IPS-18c (cell line): ENCODE results near the gene ST8SIA4.

Experiments
- H3K4me3 ChIP-seq: 2 replicates; pipeline ENCODE4 v1.7.0; 2013; ENCODE audit warnings: low read depth, mild to moderate bottlenecking, low read length, moderate library complexity; ENCODE audit not compliant: insufficient read depth
- H3K9me3 ChIP-seq: one replicate; pipeline ENCODE4 v1.6.1; 2013; ENCODE audit warnings: mild to moderate bottlenecking, low read length, moderate library complexity; ENCODE audit not compliant: control insufficient read depth, insufficient read depth

ST8SIA4 gene

DNA sequence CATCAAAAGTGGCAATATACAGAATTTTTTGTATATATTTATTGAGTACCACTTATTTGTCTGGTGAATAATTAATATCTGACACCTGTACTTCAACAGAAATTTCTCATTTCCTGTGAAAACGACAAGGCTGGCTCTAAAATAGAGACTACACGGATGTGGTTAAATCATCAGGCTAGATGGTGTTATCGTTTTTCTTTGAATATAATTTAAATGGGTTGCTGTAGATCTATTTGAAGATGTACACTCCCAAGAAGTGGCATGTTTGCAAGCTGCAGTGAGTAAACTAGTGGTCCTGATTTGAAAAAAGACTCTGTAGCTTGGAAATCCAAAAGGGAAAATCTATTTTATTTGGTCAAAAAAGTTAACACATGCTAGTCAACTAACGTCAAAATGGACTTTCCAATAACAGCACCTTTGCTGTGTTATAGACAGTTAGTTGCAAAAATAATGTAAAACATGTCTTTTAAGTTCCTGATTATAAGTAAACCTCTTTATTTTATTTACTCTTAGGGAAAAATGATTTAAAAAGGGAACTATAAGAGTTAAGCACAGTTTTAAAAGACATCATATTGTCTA lies 13.8 kb downstream of the ST8SIA4 start:
- Histone ChIP-seq H3K9me3 (no peaks in the 10 kb centered on the region), H3K4me3 (no peak overlapping the region)

DNA sequence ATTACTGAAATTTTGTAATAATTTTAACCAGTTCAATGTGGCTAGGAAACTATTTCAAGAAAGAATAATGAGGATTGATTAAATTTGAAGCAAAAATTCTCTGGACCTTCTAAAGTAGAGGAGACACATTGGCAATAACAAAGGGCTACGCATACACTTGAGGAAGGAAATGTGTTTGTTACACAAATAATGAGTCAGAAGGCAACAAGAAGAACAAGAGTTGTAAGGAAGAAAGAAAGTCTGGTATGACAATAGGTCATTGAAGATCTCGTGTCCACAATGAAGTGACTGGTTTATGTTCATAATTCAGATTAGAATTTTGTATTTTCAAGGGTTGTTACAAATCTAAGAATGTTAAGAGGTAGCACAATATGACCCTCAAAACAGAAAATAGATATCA lies 25.8 kb downstream of the ST8SIA4 start:
- no peaks in the 10 kb centered on the region for H3K9me3 ChIP-seq
- H3K4me3 ChIP-seq, result no peak overlapping the region

DNA sequence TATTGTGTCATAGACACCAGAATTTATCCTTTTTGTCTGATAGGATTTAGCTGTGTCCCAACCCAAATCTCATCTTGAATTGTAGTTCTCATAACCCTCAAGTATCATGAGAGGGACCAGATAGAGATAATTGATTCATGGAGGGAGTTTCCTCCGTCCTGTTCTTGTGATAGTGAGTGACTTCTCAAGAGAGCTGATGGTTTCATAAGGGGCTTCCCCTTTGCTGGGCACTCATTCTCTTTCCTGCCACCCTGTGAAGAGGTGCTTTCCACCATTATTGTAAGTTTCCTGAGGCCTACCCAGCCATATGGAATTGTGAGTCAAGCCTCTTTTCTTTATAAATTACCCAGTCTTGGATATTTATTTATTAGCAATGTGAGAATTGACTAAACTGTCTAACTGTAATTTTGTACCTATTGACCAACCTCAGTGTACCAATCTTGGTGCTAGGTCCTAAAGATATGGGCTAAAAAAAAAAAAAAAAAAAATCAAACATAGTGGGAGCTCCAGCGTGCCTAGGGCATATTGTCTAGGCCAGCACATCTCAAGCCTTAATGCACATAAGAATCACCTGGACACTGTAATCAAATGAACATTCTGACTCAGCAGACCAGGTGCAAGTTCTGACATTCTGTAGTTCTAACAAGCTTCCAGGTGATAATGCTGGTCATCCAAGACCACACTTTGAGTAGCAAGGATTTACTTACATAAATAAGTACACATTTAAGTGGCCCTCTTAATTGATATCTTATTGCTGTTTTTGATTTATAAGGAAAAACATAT lies 30.5 kb downstream of the ST8SIA4 start:
- H3K4me3 ChIP-seq, result no peak overlapping the region
- H3K9me3 ChIP-seq, result no peaks in the 10 kb centered on the region

DNA sequence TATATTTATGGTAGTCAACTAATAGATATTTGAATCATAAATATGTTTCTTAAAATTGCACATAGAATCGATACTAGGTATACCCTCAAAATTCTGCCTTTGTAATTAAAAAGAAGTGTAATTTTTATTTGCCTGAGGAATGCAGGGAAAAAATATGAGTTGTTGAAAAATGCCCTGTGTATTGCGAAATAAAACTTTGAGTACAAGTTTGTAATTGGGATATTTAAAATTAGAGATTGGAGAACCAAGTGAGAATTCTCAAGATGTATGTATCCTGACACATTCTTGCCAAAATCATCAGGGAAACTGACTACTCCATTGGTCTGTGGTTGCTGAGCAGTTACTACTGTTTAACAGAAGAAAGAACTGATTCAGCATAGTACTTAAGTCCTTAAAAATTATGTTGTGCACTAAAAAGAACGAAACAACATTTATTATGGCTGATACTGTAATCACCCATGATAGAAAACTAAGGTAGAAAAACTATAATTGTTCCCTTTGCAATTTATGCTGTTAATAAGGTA lies 36.0 kb downstream of the ST8SIA4 start:
- Histone ChIP-seq H3K9me3 (no peaks in the 10 kb centered on the region), H3K4me3 (no peak overlapping the region)

DNA sequence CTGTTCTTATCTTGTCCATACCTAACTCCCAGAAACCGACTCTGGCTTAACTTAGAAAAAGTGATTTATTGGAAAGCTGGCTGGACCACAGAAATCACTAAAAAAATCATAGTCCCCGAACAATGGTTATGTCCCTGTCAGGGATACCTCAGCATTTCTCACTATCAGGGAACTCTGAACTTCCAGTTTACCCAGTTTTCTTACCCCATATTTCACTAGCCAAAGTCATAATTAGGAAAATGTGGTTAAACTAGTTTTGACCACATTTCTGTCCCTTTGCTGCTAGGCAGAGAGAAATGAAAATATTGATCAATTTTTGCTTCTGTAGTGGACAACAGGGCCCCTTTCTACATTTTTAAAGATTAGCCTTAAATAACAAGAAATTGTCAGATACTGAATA lies 38.2 kb downstream of the ST8SIA4 start:
- H3K9me3 ChIP-seq, result no peaks in the 10 kb centered on the region
- no peak overlapping the region for H3K4me3 ChIP-seq

DNA sequence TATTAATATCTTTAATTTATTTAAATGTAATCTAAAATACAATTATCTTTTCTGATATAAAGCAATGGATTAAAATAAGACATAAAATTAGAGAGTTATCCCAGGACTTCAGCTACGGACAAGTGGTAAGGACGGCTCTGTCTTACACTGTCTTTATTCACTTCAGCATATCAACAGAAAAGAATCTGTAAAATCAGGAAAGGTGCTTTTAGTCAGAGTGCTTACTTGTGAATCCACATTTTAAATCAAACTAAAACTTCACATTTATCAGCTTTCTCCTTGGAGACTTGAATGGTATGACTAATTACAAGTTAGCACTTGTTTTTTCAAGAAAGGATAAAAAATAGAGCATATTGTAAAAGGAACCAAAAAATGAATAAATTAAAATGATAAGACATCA lies 39.3 kb downstream of the ST8SIA4 start:
- no peak overlapping the region for H3K4me3 ChIP-seq
- no peaks in the 10 kb centered on the region for H3K9me3 ChIP-seq

DNA sequence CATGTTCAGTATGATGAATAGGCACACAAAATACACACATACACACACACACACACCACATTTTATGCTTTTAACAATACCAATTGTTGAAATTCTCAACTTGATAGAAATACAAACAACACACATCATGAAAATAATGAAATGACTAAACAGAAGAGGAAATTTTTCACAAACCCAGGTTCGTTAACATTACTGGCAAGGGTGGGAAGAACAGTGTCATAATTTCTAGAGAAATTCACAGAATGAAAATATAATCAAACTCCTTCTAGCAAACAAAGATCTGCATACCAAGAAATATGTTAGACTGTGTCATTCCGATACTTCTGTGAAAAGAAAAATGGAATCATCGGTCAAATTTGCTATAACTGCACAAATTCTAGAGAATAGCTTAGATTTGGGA lies 41.9 kb downstream of the ST8SIA4 start:
- H3K4me3 ChIP-seq, result no peak overlapping the region
- no peaks in the 10 kb centered on the region for H3K9me3 ChIP-seq

DNA sequence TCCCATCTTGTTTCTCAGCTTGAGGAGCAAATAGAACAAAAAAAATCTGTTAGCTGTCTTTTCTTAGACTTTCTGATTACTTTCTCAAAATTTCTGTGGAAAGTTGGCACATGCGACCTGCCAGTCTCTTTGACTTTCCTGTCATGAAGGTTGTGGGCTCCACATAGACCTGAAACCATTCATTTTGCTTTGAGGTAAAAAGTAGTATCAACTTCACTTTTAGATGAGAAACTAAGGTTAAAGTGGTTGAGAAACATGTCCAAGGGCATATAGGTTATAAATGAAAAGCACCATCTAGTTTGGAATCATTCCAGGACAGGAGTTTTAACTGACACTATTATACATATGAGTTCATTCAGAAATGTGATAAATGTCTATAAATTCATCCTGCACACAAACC lies 42.7 kb downstream of the ST8SIA4 start:
- H3K4me3 ChIP-seq, result no peak overlapping the region
- H3K9me3 ChIP-seq, result no peaks in the 10 kb centered on the region

DNA sequence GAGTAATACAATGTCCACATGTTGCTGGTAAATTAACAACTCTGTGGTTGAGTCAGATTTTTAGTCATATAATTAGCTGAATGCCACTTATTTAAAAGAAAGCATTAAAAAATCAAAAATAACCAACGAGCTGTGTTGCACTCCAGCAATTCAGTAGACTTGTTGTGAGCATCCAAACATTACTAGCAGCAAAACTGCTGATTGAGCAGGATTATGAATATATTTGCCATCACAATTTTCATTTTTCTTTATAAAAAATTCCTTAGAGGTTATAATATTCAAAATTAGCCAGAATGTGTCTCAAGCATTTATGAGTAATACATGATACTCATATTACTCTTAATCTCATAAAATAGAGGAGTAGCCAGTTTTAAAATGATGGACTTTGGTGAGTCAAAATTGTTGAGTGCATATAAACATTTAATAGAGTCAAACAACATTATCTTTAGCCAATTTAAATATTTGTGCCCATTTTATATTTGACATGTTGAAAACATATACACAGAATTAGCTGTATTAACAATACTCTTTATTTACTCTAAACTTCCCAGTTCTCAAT lies 44.0 kb downstream of the ST8SIA4 start:
- no peak overlapping the region for H3K4me3 ChIP-seq
- H3K9me3 ChIP-seq, result no peaks in the 10 kb centered on the region

DNA sequence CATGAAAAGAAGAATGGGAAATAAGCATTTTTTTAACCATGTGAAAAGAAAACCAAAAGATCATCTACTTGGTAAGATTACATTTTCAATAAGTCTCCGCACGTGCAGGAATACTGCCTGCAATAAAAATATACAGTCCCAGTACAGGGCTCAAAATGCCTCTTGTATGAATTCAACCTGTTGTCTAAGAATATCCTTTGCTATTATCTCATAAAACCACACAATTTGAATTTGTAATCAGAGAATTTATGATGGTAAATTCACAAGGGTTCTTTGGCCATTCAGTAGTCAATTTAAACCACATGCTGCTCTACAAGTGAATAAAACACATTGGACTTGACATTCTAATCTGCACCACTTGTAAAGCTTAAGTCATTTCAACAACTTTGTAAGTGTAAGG lies 46.6 kb downstream of the ST8SIA4 start:
- Histone ChIP-seq H3K4me3 (no peak overlapping the region), H3K9me3 (no peaks in the 10 kb centered on the region)

DNA sequence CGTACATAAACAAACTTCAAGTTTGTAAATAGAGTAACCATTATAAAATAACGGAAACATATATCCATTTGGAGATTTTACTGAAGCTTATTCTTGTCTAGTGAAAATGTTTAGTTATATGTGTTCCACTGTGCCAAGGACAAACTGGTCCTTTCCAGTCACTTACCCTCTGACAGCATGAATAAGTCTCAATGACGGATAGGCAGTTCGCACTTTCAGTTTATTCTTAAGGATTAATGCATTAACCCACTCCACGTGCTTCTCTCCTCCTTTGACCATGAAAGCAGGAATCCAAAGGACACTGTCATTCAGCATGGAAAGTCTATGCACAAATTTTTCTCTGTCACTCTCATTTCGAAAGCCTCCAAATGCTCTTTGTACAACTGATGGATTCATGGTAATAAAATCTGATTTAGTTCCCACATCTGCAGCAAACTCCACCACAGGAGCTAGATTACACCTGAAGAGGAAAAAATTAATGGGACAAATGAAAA lies 47.1 kb downstream of the ST8SIA4 start:
- no peaks in the 10 kb centered on the region for H3K9me3 ChIP-seq
- no peak overlapping the region for H3K4me3 ChIP-seq

DNA sequence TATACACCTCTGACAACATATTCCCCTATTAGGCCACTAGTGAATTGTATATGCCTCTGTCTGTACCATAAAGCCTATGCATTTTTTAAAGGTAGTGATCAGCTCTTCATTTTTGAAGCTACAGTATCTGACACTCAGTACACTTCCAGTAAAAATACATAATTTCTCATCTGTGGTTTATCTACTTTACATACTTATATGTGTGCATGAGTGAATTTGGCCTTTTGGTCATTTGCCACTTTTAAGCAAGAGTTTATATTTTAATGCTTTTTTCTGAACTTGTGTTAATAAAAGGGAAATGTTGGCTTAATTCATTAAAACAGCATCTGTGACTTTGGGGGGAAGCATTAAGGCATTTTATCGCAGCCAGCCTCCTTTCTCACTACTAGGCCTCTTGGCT lies 47.8 kb downstream of the ST8SIA4 start:
- Histone ChIP-seq H3K9me3 (no peaks in the 10 kb centered on the region), H3K4me3 (no peak overlapping the region)

DNA sequence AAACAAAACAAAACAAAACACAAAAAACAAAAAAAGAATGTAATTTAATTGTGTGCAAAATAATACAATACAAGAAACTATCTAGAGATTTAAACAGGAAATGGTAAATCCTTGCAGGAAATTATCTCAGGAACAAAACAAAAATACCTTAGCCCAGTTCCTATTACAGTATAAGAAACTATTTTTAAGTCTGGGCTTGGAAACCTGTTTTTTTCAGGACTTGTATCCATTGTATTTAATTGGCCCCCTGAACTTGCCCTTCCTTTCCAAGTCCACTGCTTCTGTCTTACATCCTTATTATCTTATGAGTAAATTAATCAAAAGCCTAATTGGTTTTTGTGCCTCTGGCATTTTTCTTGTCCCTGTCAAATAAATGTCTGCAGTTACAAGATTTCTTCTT lies 48.5 kb downstream of the ST8SIA4 start:
- H3K9me3 ChIP-seq, result no peaks in the 10 kb centered on the region
- H3K4me3 ChIP-seq, result no peak overlapping the region

DNA sequence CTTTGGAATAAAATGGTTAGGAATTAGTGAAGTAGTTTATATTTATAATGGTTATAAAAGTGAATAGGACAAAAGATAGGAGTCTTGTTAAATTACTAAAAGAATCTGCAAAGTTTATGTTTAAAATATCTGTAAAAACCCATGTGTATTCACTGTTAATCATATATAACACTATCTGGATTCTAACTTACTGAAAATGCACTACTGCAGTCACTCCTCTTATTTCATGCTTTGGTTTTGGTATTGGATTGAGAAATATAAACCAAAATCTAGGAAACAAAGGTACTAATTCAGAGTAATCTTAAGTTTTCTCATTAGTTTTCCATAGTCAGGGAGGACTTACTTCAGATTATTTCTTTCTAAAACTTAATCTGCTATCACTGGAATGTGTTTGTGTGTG lies 49.5 kb downstream of the ST8SIA4 start:
- no peak overlapping the region for H3K4me3 ChIP-seq
- H3K9me3 ChIP-seq, result no peaks in the 10 kb centered on the region

DNA sequence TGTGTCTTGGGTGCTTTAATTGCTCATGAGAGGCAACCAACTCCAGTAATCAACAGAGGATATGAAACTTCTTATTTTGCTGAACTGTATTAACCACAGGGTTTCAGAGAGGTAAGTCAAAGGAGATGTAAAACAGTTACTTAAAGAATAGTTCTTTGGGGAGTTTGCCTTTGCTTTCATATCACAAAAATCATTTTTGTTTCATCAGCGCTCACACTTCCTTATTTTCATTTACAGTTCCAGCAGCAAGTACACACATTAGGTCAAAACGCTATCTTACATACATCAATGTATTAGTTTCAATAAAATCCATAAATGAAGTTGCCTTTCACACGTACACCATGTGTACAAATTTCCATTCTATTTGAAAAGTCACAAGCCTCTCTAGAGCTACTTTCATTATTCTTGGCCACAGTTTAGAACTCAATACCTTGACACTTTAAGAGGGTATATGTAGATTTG lies 50.1 kb downstream of the ST8SIA4 start:
- Histone ChIP-seq H3K9me3 (no peaks in the 10 kb centered on the region), H3K4me3 (no peak overlapping the region)

DNA sequence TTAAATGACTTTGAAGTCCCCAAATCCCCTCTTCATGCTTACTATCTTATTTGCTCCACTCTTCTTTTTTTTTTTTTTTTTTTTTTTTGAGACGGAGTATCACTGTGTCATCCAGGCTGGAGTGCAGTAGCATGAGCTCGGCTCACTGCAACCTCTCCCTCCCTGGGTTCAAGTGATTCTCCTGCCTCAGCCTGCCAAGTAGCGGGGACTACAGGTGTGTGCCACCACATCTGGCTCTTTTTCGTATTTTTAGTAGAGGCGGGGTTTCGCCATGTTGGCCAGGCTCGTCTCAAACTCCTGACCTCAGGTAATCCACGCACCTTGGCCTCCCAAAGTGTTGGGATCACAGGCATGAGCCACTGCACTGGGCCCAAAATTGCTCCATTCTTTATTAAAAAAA lies 51.0 kb downstream of the ST8SIA4 start:
- H3K9me3 ChIP-seq, result no peaks in the 10 kb centered on the region

DNA sequence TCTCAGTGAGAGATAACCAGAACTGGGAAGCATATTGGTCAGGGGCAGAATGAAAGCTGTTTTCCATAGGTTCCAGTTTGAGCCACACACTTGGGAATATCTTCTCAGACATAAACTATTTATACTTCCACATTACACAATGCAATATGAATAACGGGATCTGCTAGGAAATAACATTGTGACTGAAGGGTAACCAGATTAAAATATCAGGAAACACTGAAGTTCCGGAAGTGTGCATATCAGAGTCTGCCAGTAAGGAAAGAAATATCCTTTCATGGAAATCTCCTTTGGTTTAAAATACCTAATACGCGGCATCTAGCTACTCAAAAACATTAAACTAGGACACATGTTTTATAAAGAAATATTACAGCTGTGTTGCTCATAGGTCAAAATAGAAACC lies 56.3 kb downstream of the ST8SIA4 start:
- H3K4me3 ChIP-seq, result no peak overlapping the region
- H3K9me3 ChIP-seq, result no peaks in the 10 kb centered on the region

More for the DNA sequence above, 51.0 kb downstream of the ST8SIA4 start:
- H3K4me3 ChIP-seq, result no peak overlapping the region

DNA sequence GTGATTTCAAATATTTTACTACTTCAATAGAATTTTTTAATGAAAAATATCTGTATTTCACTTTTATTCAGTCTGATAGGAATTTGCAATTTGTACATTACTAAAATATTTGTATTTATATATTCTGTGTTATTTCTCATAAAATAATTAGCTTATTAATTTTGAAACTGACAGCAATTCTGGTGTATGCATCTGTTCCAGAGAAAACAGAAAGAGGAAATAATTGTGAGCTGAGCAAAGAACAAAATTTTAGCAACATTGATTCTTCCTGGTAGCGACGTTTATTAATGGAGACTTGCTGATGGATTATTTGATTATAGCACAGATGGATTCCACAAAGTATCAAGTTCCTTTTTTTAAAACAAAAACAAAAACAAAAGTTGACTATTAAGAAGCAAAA lies 61.0 kb downstream of the ST8SIA4 start:
- H3K9me3 ChIP-seq, result no peaks in the 10 kb centered on the region
- no peak overlapping the region for H3K4me3 ChIP-seq
